Subcutaneous abdominal adipose tissue (tissue), 5 donors: Measurements from ENCODE around the gene TRIM2.
A peak's percentile ranks its signal among the peaks of the same experiment; 100 is the strongest.

Experiments
- H3K27ac ChIP-seq: one replicate; pipeline ENCODE4 v1.7.0; 2013; ENCODE audit warnings: low read depth, mild to moderate bottlenecking, inconsistent platforms, low read length, moderate library complexity
- H3K27me3 ChIP-seq, 5 donors: one replicate each; pipeline ENCODE4 v1.7.0; 2013; ENCODE audit warnings: low read length in 5 of 5, inconsistent platforms in 1 of 5; ENCODE audit not compliant: control insufficient read depth in 5 of 5, insufficient read depth in 4 of 5
- H3K36me3 ChIP-seq, 5 donors: one replicate each; pipeline ENCODE4 v1.7.0; 2013; ENCODE audit warnings: low read length in 5 of 5; ENCODE audit not compliant: control insufficient read depth in 5 of 5, insufficient read depth in 5 of 5
- H3K4me1 ChIP-seq, 5 donors: one replicate each; pipeline ENCODE4 v1.7.0; 2013; ENCODE audit warnings: low read length in 5 of 5, mild to moderate bottlenecking in 3 of 5, moderate library complexity in 1 of 5; ENCODE audit not compliant: control insufficient read depth in 5 of 5, insufficient read depth in 5 of 5
- H3K4me3 ChIP-seq, 5 donors: one replicate each; pipeline ENCODE4 v1.7.0; 2013; ENCODE audit warnings: low read length in 5 of 5, low read depth in 1 of 5
- H3K9ac ChIP-seq, 5 donors: one replicate each; pipeline ENCODE4 v1.7.0; 2013; ENCODE audit warnings: low read length in 5 of 5, mild to moderate bottlenecking in 4 of 5, moderate library complexity in 3 of 5
- H3K9me3 ChIP-seq, 5 donors: one replicate each; pipeline ENCODE4 v1.7.0; 2013; ENCODE audit warnings: low read length in 5 of 5; ENCODE audit not compliant: control insufficient read depth in 5 of 5
- donor health status: healthy.
- donor health status: healthy.
- donor health status: healthy.
- donor health status: healthy.
- donor health status: healthy.

TRIM2 gene

GRCh38 chr4:153337686-153338085 is 133.4 kb downstream of the TRIM2 start:
- Histone ChIP-seq H3K4me3 (no peak overlapping the region), H3K4me1 (peaks cover 0 to 8% (median 0%) of the 10 kb centered on the region in 5 donors), H3K9ac (no peak overlapping the region), H3K27me3 (no peaks in the 10 kb centered on the region), H3K9me3 (no peaks in the 10 kb centered on the region), H3K36me3 (peaks cover 0 to 4% (median 0%) of the 10 kb centered on the region in 5 donors), H3K27ac (no peak overlapping the region)

GRCh38 chr4:153341575-153342090 is 137.4 kb downstream of the TRIM2 start:
- H3K9ac ChIP-seq, result no peak overlapping the region
- no peaks in the 10 kb centered on the region for H3K36me3 ChIP-seq
- no peak overlapping the region for H3K4me3 ChIP-seq
- H3K27me3 ChIP-seq, result peaks cover 0 to 4% (median 0%) of the 10 kb centered on the region in 5 donors
- H3K27ac ChIP-seq, result no peak overlapping the region
- H3K4me1 ChIP-seq, result peaks cover 0 to 21% (median 11%) of the 10 kb centered on the region in 5 donors
- no peaks in the 10 kb centered on the region for H3K9me3 ChIP-seq

- Histone ChIP-seq H3K9ac (no peak overlapping the region), H3K27me3 (peaks cover 0 to 8% (median 0%) of the 10 kb centered on the region in 5 donors), H3K36me3 (no peaks in the 10 kb centered on the region), H3K9me3 (no peaks in the 10 kb centered on the region), H3K4me1 (peaks cover 0 to 21% (median 11%) of the 10 kb centered on the region in 5 donors), H3K27ac (no peak overlapping the region), H3K4me3 (no peak overlapping the region)
Measured at GRCh38 chr4:153342751-153343552, 138.7 kb downstream of the TRIM2 start.

- peak within 1 kb of the TSS in 4 of 5 donors; percentile 64 to 76 (median 72) for H3K9ac ChIP-seq
- peak within 1 kb of the TSS; percentile 67 to 87 (median 74) for H3K4me3 ChIP-seq
- peaks cover 0 to 21% (median 11%) of the 10 kb centered on the region in 5 donors for H3K4me1 ChIP-seq
- peak within 1 kb of the TSS; percentile 45 for H3K27ac ChIP-seq
- H3K36me3 ChIP-seq, result no peaks in the 10 kb centered on the region
- H3K9me3 ChIP-seq, result no peaks in the 10 kb centered on the region
- H3K27me3 ChIP-seq, result peaks cover 0 to 8% (median 0%) of the 10 kb centered on the region in 5 donors
Measured at GRCh38 chr4:153344131-153345011, 140.1 kb downstream of the TRIM2 start, which contains the start of gene MND1. TSS of gene MND1 (plus strand) at chr4:153344688. CDS start at chr4:153344738, 50 bp downstream.

- Histone ChIP-seq H3K27me3 (peaks cover 0 to 8% (median 0%) of the 10 kb centered on the region in 5 donors), H3K36me3 (no peaks in the 10 kb centered on the region), H3K9ac (peak overlapping the region in 4 of 5 donors; percentile 64 to 76 (median 72)), H3K9me3 (no peaks in the 10 kb centered on the region), H3K4me1 (peaks cover 0 to 21% (median 11%) of the 10 kb centered on the region in 5 donors), H3K4me3 (peak overlapping the region; percentile 67 to 87 (median 74)), H3K27ac (peak overlapping the region; percentile 45)
Measured at GRCh38 chr4:153345012-153345981, 141.1 kb downstream of the TRIM2 start.

- Histone ChIP-seq H3K27me3 (peaks cover 0 to 8% (median 0%) of the 10 kb centered on the region in 5 donors), H3K4me1 (peaks cover 0 to 21% (median 11%) of the 10 kb centered on the region in 5 donors), H3K9me3 (no peaks in the 10 kb centered on the region), H3K9ac (peak overlapping the region in 2 of 5 donors; percentile 74 to 76), H3K27ac (no peak overlapping the region), H3K36me3 (no peaks in the 10 kb centered on the region), H3K4me3 (peak overlapping the region in 1 of 5 donors; percentile 74)
Measured at GRCh38 chr4:153346031-153346430, 141.8 kb downstream of the TRIM2 start.

GRCh38 chr4:153346563-153346962 is 142.3 kb downstream of the TRIM2 start:
- no peak overlapping the region for H3K9ac ChIP-seq
- no peaks in the 10 kb centered on the region for H3K36me3 ChIP-seq
- H3K27me3 ChIP-seq, result peaks cover 0 to 8% (median 0%) of the 10 kb centered on the region in 5 donors
- H3K27ac ChIP-seq, result no peak overlapping the region
- no peak overlapping the region for H3K4me3 ChIP-seq
- H3K9me3 ChIP-seq, result no peaks in the 10 kb centered on the region
- peaks cover 0 to 19% (median 11%) of the 10 kb centered on the region in 5 donors for H3K4me1 ChIP-seq

- Histone ChIP-seq H3K27ac (no peak overlapping the region), H3K9ac (no peak overlapping the region), H3K4me1 (peaks cover 0 to 19% (median 11%) of the 10 kb centered on the region in 5 donors), H3K27me3 (peaks cover 0 to 8% (median 0%) of the 10 kb centered on the region in 5 donors), H3K9me3 (no peaks in the 10 kb centered on the region), H3K4me3 (no peak overlapping the region), H3K36me3 (no peaks in the 10 kb centered on the region)
Measured at GRCh38 chr4:153347117-153347516, 142.9 kb downstream of the TRIM2 start.

- H3K9ac ChIP-seq, result no peak overlapping the region
- H3K27ac ChIP-seq, result no peak overlapping the region
- H3K4me3 ChIP-seq, result no peak overlapping the region
- H3K36me3 ChIP-seq, result no peaks in the 10 kb centered on the region
- H3K27me3 ChIP-seq, result peaks cover 0 to 5% (median 0%) of the 10 kb centered on the region in 5 donors
- H3K9me3 ChIP-seq, result no peaks in the 10 kb centered on the region
- peaks cover 0 to 19% (median 11%) of the 10 kb centered on the region in 5 donors for H3K4me1 ChIP-seq
Measured at GRCh38 chr4:153348006-153348405, 143.8 kb downstream of the TRIM2 start.
